Skin epidermis (tissue), 12 donors: ENCODE measurements around the gene MPRIP.
A peak's percentile ranks its signal among the peaks of the same experiment; 100 is the strongest.

Experiments used
- H3K27ac ChIP-seq, 21 experiments: fragments of 200-600 bp; sonication (generic) in 11 of 21; one replicate each; pipeline ENCODE4 v1.5.0; 2020; ENCODE audit warnings: mild to moderate bottlenecking in 3 of 21, inconsistent platforms in 2 of 21, moderate library complexity in 2 of 21
- H3K4me3 ChIP-seq, 7 experiments: fragments of 200-600 bp; sonication (generic) in 2 of 7; one replicate each; pipeline ENCODE4 v1.5.0; 2020; ENCODE audit warnings: inconsistent platforms in 2 of 7, mild to moderate bottlenecking in 2 of 7, moderate library complexity in 1 of 7

Gene MPRIP

DNA sequence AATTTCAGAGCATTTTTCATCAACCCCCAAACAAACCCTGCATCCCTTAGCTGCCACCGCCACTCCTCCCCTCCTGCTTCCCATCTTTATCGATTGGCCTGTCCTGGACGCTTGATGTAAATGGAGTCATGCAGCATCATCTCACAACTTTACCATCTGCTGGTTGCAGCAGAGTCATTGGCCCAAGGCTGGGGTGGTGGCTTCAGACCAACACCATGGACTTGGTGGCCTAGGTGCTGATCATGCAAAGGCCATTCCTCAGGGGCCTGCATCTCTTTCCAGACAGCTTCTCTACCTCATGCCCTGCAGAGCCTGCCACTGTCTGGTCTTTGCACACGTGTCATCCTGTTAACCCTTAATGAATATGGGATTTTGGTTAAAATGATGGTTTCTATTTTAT, 73.4 kb downstream of the MPRIP start:
- no peak overlapping the region for H3K4me3 ChIP-seq
- H3K27ac ChIP-seq: peak overlapping the region in 2 of 21 experiments; percentile 17 to 35

DNA sequence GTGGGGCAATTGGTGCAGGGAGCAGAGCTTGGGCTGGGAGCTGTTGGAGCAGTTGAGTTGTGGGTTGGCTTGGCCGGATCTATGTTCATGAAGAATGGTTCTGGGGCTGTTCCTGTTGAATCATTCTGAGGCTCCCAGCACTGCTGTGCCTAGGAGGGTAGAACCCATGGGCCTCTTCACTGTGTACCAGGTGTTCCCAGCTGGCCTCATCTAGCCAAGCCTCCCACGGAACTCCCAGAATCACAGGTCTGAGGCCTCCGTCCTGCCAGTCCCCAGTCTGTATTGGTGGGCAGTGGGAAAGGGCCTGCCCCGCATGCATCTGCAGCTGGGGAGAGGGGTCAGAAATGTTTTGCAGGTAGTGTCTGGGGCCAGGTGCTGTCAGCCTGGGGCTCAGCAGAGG, 74.1 kb downstream of the MPRIP start:
- Histone ChIP-seq H3K4me3 (no peak overlapping the region), H3K27ac (peak overlapping the region in 3 of 21 experiments; percentile 1 to 63 (median 53))

DNA sequence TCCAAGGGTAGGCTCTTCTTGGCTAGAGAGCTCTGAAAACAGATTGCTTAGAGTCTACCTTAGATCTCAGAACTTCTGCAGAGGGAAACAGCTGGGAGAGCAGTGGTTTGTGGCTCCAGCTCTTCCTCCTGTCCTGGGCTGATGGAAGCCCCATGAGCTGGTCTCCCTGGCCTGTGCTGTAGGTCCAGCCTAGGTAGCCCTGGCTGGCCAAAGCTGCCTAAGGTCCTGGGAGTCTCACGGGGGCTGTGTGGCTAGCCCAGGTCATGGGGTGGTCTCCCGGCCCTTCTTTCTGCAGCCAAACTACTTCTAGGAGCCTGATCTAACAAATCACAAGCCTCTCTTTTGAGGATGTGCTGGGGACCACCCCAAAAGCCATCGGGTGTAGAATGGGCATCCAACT, 75.7 kb downstream of the MPRIP start:
- peak overlapping the region in 16 of 21 experiments; percentile 52 to 88 (median 71) for H3K27ac ChIP-seq
- H3K4me3 ChIP-seq: no peak overlapping the region

DNA sequence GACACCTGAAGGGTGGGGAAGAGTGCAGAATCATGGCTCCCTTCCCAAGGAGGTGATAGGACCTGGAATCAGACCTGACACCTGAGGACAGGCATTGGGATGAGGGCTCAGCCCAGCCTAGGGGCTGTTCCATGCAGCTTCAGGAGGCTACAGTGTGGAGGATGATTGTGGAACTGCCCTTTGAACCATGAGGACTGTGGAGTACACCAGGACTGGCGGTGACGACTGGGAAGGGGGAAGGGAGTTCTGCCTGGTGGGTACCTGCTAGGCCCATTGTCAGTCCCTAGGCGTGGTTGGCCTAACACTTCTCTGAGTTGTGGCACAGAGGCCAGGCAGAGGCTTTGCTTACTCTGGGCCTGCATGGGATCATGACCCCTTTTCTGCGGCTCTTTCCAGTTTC, 76.1 kb downstream of the MPRIP start:
- Histone ChIP-seq H3K27ac (peak overlapping the region in 19 of 21 experiments; percentile 52 to 88 (median 70)), H3K4me3 (no peak overlapping the region)

DNA sequence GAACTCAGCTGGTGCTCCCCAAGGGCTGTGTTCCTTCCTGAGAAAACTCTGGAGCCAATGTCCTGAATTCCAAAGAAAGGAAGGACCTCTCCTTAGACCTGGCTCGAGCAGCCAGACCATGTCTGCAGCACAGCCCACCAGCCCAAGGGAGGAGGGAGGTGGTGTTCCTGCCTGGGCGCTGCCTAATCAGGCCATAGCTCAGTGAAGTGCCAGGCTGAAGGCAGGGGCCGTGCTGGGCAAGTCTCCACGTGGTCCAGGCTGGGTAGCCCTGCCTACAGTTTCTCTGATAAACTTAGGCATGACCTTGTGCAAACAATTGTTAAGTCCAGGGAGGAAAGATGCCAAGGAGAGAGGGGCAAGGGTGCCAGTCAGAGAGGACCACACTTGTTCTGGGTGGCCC, 76.8 kb downstream of the MPRIP start:
- peak overlapping the region in 20 of 21 experiments; percentile 29 to 88 (median 70) for H3K27ac ChIP-seq
- no peak overlapping the region for H3K4me3 ChIP-seq

DNA sequence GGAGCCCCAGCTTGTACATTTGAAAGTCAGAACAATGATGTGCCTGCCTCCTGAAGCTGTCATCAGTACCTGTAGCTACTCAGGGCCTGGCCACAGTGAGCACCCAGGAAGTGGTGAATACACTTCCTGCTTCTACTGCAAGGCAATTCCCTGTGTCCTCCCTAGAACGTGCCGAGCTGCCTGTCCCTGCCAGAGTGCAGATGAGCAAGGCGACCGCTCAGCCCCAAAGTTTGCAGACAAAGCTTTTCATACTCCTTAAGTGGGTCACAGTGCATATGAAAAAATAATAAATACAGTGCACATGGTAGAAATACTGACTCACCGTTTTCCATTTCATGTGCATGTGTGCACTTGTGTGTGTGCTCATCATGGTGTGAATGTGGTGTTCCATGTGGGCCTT, 77.3 kb downstream of the MPRIP start:
- Histone ChIP-seq H3K27ac (peak overlapping the region in 20 of 21 experiments; percentile 29 to 88 (median 70)), H3K4me3 (no peak overlapping the region)

DNA sequence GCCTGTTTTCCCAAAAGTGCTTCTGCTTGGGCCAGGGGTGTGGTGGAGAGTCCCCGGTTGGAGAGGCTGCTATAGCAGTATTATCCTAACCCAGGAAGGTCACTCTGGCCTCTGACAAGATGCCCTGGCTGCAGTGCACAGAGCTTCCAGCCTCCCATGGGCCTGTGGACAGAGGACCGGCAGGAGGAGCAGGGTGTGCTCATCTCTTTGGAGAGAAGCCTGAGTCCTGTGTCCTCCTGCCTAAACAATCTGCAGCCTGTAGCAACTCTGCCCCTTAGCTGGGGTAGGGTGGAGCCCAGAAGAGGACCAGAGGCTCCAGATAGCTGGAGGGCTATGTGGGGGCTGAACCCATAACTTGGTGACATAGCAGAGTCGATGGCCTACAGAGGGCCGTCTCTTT, 78.0 kb downstream of the MPRIP start:
- Histone ChIP-seq H3K4me3 (no peak overlapping the region), H3K27ac (peak overlapping the region in 15 of 21 experiments; percentile 19 to 88 (median 71))

DNA sequence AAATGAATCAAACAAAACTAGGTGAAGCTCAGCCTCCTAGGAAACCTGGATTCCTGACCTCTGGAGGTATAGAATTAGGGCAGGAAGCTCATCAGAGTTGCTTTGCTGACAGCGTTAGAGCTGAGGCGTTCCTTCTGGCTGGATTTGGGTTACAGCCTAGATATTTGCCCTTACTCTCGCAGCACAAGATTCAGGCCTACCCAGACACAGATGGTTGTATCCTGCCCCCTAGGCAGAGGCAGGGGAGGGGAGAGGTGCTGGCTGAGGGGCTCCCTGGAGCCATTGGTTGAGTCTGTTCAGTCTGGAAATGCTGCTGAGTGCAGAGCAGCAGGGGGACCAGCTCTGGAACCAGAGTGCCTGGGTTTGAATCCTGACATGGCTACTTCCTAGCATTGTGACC, 78.4 kb downstream of the MPRIP start:
- Histone ChIP-seq H3K27ac (peak overlapping the region in 15 of 21 experiments; percentile 19 to 88 (median 71)), H3K4me3 (no peak overlapping the region)

DNA sequence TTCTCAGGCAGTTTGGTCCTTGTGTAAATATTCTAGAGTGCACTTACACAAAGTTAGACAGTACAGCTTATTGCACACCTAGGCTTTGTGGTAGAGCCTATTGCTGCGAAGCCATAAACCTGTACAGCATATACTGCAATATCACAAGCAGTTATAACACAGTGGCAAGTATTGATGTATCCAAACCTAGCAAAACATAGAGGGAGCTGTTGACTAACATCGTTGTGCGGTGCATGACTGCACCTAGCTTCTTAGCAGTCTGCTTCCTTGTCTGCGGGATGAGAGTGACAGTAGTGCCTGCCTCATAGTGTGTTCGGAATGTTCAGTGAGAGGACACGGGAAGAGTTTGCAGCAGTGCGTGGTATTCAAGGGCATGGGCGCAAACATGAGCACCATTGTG, 78.9 kb downstream of the MPRIP start:
- Histone ChIP-seq H3K27ac (peak overlapping the region in 11 of 21 experiments; percentile 57 to 88 (median 72)), H3K4me3 (no peak overlapping the region)

DNA sequence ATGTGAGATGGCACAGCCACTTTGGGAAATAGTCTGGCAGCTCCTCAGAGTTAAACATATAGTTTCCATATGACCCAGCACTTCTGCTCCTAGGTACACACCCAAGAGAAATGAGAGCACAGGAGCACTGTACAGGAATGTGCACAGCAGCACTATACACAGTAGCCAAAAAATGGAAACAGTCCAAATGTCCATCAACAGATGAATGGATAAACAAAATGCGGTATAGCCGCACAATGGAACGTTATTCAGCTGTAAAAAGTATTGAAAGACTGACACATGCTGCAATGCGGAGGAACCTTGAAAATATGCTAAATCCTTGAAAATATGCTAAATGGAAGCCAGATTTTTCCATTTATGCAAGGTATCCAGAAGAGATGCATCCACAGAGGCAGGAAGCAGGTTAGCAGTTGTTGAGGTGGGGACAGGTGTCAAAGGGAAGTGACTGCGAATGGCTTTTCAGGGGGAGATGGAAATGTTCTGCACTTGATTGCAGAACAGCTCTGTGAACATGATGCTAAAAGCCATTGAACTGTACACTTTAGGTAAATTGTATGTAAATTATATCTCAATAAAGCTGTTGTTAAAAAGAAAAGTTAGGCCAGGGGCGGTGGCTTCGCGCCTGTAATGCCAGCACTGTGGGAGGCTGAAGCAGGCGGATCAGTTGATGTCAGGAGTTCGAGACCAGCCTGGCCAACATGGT, 80.7 kb downstream of the MPRIP start:
- H3K4me3 ChIP-seq: no peak overlapping the region
- H3K27ac ChIP-seq: no peak overlapping the region

DNA sequence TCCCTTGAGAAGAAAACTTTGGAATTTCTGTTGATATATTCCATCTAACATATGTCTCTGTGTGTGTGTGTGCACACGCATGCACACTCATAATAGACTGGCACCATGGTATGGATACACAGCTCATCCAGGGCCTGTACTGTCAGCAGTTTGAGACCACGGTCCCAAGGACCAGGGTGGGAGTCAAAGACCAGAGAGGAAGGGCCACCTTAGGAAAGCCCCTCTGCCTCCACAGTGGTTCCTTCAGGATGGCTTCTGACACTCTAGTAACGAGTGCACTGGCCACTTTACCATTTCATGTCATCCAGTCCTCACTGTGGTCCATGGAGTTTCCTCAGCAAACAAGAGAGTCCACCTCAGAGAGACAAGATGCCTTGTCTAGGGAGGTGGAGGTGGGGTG, 82.1 kb downstream of the MPRIP start:
- H3K27ac ChIP-seq: peak overlapping the region in 3 of 21 experiments; percentile 29 to 80 (median 71)
- no peak overlapping the region for H3K4me3 ChIP-seq

DNA sequence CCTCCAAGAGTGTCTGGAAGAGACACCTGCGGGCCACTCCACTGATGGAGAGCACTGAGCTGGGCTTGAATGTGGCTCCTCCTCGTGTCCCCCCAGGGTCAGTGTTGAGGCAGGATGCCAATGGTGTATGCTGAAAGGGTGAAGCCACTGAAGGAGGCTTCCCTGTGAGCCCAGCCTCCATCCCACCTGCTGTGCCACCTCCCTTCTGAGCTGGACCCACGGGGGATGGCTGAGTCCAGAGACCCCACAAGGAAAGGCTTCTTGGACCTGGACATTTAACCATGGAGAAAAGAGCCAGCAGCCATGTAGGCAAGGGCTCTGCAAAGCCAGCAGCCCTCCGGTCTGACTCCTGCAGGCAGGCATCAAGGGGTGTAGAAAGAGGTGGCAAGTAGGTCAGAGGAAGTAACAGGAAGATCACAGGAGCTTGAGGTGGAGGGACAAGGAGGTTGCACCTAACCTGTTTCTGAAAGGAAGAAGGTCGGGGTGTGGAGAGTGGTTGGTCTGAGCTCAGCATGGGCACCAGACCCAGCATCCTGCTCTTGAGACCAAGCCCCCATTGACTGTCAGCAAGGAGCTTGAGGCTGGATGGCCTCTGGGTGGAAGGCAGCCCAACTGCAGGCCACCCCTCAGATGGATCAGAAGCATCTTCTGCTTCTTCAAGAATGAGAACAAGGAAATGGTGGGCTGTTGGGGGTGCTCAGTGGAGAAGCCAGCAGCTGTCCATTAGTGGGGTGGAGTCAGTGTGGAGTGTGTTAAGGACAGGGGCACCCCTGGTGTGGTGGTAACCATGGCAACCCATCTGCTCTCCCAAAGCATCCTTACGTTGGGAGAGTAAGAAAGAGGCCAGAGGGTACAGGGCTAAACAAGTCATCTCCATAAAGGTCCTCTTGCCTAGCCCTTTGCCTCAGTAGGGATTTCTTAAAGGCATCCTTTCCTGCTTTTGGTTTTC, 83.2 kb downstream of the MPRIP start:
- Histone ChIP-seq H3K27ac (peak overlapping the region in 16 of 21 experiments; percentile 10 to 80 (median 44)), H3K4me3 (no peak overlapping the region)

DNA sequence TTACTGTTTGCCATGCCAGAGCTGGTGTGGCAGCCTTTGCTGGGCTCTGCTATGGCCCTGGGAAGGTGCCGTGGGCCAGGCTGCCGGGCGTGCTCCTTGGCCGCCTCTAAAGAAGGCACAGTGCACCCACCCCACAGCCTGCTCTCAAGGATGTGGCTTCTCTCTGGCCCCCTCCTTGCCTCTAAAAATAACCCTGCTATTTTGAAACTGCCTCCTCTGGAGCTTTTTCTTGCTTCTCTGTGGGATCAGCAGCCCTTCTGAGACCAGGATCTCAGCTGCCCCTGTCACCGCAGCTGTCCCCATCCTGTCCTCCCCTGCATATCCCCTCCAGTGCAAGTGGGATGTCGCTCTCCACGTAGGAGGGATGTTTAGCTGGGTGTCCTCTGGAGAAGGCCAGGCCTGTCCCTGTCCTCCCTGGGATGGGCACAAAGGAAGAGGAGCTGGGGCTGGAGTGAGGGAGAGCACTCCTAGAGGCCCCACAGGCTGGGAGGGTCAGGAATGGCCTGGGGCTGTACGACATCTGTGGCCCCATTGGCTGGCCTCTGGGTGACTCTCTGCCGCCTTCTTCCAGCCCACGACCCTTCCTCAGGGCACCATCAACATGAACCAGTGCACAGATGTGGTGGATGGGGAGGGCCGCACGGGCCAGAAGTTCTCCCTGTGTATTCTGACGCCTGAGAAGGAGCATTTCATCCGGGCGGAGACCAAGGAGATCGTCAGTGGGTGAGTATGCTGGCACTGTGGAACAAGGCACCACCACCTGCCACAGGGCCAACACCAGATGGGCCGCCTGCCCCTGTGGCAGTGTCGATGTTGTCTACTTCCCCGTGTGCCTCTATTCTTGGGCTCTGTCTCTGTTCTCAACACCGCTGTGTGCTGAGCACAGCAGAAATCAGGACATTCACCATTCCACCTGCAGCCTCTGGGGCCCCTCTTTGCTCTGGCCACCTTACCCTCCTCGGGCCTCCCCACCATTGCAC, 84.2 kb downstream of the MPRIP start:
- no peak overlapping the region for H3K4me3 ChIP-seq
- H3K27ac ChIP-seq: peak overlapping the region in 17 of 21 experiments; percentile 10 to 80 (median 44)

DNA sequence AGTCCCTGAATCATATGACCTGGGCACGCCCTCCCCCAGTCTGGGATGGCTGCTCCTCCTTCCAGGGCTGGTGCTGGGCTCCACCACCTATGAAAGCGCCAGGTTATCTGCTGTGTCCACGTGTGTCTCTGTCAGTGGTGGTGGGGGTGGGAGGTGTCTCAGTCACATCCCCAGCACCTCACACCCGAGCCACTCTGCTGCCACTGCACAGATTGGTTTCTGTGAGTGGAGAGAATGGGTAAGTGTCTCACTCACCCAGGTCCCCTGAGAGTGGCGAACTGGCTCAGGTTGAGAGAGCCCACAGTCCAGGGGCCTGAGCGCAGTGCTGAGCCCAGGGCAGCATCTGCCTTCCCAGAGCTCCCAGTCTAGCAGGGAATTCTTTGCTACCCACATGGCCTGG, 84.9 kb downstream of the MPRIP start:
- Histone ChIP-seq H3K27ac (peak overlapping the region in 4 of 21 experiments; percentile 10 to 80 (median 44)), H3K4me3 (no peak overlapping the region)

DNA sequence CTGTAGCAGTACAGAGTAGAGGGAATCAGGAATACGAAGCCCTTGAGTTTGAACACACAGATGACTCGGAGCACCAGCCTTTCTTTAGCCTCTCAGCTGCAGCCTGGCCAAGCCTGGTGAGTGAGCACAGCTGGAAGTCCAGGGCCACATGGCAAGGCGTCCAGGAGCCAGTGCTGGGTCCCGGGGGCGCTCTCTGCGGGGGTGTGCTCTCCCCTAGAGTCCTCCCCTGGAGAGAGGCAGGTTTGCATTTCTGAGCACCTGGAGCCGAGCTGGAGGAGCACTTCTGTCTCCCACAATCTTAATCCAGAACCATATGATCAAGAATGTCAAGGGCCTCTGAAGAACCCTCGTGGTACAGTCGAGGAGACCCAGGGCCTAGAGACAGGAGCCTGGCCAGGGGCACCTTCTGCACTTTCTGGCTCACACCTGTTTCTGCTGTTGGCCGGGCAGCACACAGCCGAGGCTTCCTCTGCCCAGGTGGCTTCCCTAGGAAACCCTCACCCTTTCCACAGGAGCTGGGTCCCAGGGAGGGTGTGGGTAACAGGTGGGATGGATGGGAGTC, 85.6 kb downstream of the MPRIP start:
- Histone ChIP-seq H3K4me3 (no peak overlapping the region), H3K27ac (no peak overlapping the region)

DNA sequence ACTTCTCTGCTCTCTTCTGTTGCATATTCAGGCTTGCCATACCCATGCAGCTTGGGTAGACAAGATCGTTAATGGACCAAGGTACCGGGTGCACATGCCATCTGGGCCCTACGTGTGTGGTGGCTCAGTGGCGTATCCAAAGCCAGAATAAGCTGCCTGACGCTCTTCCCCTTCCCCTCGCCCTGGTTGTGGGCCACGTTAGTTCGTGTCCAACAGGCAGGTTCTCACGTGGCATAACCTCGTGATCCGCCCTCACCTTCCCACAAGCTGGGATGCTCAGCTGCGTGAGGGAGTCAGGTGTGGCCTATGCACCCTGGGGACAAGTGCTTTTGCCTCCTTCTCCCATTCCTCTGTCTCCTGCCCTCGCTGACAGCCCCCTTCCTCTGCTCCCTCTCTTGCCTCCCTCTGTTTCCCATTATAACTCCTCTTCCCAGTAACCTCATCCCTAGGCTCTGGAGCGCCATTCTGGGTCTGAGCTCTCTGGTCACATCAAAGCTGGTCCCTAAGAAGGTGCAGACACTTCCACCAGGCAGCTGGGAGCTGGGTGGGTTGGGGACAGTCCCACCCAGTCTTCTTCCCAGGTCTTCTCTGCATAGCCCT, 86.3 kb downstream of the MPRIP start:
- Histone ChIP-seq H3K27ac (no peak overlapping the region), H3K4me3 (no peak overlapping the region)

DNA sequence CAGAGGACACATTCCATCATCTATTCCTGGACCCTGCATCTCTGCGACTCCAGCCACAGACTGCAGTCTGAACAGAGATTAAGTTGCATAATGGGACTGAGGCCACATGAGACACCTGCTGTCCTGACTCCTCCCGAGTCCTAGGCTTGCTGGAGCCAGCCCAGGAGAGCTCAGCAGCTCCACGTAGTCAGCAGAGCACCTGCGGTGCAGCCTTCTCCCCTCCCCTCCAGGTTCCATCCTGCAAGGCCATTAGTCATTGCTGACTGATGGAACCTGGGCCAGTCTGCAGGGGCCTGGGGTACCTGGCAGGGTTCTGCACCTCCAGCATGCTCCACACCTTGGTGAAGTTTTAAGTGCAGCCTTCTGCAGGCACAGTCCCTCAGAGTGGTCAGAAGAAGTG, 87.2 kb downstream of the MPRIP start:
- Histone ChIP-seq H3K4me3 (no peak overlapping the region), H3K27ac (no peak overlapping the region)

DNA sequence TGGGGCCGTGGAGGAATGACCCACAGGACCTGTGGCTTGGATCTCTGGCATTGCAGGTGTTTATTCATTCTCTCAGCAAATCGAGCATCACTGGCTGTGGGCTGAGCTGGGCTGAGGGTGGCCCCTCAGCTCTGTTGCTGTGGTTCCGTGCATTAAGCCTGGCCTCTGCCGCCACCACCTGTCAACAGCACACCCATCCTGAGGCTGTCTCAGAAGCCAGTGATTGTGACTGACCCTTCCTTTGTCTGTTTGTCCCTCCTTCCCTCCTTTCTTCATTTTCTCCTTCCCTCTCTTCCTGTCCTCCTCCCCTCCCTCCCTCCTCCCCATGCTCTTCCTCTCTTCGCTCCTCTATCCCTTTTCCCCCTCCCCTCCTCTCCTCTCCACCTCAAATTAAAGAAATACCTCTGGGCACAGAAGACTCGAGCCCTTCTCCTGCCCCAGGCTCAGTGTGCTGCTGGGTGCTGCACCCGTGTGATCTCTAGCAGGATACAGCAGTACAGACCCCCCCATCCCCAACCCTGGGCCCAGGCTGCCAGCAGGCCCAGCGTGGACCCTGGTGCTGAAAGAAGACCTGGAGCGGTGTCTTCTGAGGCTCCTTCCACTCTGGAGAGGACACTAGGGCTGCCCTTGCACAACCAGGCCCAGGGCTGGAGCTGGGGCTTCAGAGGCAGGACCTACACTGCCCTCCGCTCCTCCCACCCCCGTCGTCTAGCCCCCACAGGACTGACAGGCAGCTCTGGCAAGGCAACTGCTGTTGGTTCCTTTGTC, 88.0 kb downstream of the MPRIP start:
- Histone ChIP-seq H3K4me3 (no peak overlapping the region), H3K27ac (no peak overlapping the region)
